Activated CD8-positive, alpha-beta memory T cell treated with anti-CD3 and anti-CD28 coated beads, Interleukin-2, amount 10 ng/mL, durations not matched to agents 7 days and 5 days (primary cell): ENCODE results near the gene CLCN2. TPM values are rescaled to one million over a fixed set of nuclear protein-coding genes. Genes with fewer than 3 reads are reported as not detected.

Source experiments
- ATAC-seq: fragments of 150-1000 bp; cut with Tn5 transposase; one replicate; pipeline ENCODE4 v1.10.0; 2021; ENCODE audit warnings: moderate library complexity
- CTCF ChIA-PET: fragments of 350-600 bp; sonication (Branson Sonifier 250); formaldehyde crosslinking; loops from one replicate; lab custom pipeline; 2021; ENCODE audit warnings: antibody characterized with exemption; lab: Charles Lee
- DNase-seq: peaks from one replicate; pipeline ENCODE4 v3.0.0-alpha.2; 2020
- H3K27ac Mint-ChIP-seq: one replicate; pipeline ENCODE4 v1.8.0; 2021; ENCODE audit warnings: mild to moderate bottlenecking, mixed read lengths
- H3K27me3 Mint-ChIP-seq: one replicate; pipeline ENCODE4 v1.8.0; 2021; ENCODE audit warnings: mixed read lengths
- H3K36me3 Mint-ChIP-seq: one replicate; pipeline ENCODE4 v1.8.0; 2021; ENCODE audit warnings: mild to moderate bottlenecking, mixed read lengths
- H3K4me1 Mint-ChIP-seq: one replicate; pipeline ENCODE4 v1.8.0; 2021; ENCODE audit warnings: mixed read lengths
- H3K4me3 Mint-ChIP-seq: one replicate; pipeline ENCODE4 v1.8.0; 2021; ENCODE audit warnings: mild to moderate bottlenecking, moderate library complexity, mixed read lengths
- H3K9me3 Mint-ChIP-seq: one replicate; pipeline ENCODE4 v1.8.0; 2022; ENCODE audit warnings: low read depth, mixed read lengths
- total RNA-seq, 2 experiments: library from RNA; stranded (reverse); gene quantifications; one replicate each; pipeline ENCODE4 v1.2.3, GENCODE V29; 2021

Gene CLCN2
- total RNA-seq, 2 experiments from 2014 or later = 3.4 to 4.1 TPM

DNA sequence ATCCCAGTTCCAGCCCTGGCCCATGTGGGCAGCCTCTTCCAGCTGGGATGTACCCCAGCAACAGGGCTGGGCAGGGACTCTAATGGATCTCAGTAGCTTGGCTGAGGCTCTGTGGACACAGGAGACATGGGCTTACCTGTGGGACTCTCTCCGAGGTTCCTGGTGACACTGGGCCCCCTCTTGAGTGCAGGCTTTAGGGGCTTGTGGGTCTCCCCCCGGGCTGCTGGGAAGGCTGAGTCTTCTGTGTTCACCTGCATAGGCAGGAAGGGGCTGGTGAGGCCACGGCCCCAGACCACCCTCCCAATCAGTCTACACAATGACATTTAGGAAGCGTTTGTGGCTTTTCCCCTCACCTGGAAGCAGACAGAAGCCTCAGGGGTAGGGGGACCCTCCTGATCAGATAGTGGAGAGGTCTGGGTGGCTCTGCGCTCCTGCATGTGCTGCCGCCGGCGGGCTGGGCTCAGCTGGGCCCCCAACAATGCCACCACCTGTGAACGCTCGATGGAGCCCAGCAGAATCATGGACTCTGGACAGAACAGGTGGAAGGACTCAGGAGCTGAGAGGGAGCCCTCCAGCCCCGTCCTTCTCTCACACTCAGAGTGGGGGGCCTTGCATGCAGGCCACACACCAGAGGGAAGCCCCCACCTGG is 8.4 kb downstream of the CLCN2 start:
- no peak for ATAC-seq
- no peaks in the 10 kb centered on the region for H3K9me3 Mint-ChIP-seq
- CTCF ChIA-PET = interaction anchor here (0.7 to 2.1 kb wide), 6 partner anchors 8 to 160 kb away, joined by 3 to 13 read pairs (median 3); partner anchors contain the start of genes CLCN2 and POLR2H
- DNase-seq = no peak
- H3K4me3 Mint-ChIP-seq = no peak overlapping the region
- no peaks in the 10 kb centered on the region for H3K36me3 Mint-ChIP-seq
- no peaks in the 10 kb centered on the region for H3K27me3 Mint-ChIP-seq
- peaks cover 5% of the 10 kb centered on the region for H3K4me1 Mint-ChIP-seq
- no peak overlapping the region for H3K27ac Mint-ChIP-seq

DNA sequence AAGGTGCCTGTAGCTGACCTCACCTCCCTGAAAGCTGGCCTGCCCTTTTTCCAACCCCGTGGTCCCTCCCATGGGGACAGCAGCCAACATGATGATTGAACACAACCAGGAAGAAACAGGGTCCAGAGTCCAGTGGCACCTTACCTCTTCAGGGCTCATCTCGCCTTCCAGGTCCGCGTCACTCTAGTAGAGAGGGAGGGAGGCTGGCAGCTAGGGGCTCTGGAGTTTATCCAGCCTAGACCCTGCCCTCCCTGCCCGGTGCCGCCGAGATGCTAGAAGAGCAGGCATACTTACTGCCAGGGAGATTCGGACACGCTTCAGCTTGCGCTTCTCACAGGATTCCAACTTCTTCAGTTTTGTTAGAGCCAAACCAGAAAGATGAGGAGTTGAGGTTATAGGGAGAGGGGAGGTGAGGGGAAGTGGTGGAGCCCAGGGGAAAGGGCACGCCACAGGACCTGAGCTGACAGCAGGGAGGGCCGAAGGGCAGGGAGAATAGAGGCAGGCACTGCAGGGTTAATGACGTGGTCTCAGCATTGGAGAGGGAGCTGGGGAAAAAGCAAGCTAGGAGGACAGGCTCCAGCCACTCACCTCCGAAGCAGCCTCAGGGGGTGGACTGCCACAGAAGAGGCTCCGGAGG is 9.1 kb downstream of the CLCN2 start:
- Mint-ChIP-seq H3K4me1 (peaks cover 9% of the 10 kb centered on the region), H3K36me3 (no peaks in the 10 kb centered on the region), H3K4me3 (no peak overlapping the region), H3K27ac (no peak overlapping the region), H3K27me3 (no peaks in the 10 kb centered on the region), H3K9me3 (no peaks in the 10 kb centered on the region)
- CTCF ChIA-PET = interaction anchor here (0.5 to 1.2 kb wide), 3 partner anchors 9 to 60 kb away, joined by 3 read pairs; partner anchors contain the start of genes CLCN2 and POLR2H
- no peak for DNase-seq
- no peak for ATAC-seq

DNA sequence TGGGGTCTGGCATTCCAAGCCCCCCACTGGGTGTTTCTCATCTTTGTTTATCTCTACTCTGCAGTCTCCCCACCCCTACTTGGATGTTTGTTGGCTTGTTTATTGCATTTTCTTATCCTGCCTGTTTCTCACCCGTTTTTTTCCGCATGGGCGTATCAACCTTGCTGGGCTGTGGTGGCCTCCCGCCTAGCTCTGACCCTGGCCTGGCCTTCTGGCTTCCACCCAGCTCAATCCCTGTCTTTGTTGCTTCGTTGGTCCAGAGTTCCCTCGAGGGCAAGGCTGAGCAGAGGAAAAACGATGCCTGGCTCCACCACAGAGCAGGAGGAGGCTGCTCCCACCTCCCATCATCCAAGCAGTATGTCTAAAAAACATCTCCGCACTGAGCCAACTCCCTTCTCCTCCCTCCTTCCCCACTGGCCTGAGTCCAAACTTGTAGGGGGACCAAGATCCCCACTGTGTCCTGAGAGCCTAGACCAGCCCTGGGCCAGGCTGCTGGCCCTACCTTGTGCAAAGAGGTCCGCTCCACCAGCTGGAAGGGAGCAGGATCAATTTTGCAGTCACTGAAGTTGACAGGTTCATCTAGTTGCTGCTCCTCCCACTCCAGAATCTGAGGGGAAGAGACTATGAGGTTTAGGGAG is 9.8 kb downstream of the CLCN2 start:
- DNase-seq (no peak), ATAC-seq (no peak)
- CTCF ChIA-PET = interaction anchor here (0.5 to 1.1 kb wide), 2 partner anchors 11 to 60 kb away, joined by 3 read pairs; no protein-coding TSS in a partner anchor
- no peak overlapping the region for H3K27ac Mint-ChIP-seq
- H3K36me3 Mint-ChIP-seq = no peaks in the 10 kb centered on the region
- no peak overlapping the region for H3K4me3 Mint-ChIP-seq
- H3K9me3 Mint-ChIP-seq = no peaks in the 10 kb centered on the region
- no peaks in the 10 kb centered on the region for H3K27me3 Mint-ChIP-seq
- peaks cover 9% of the 10 kb centered on the region for H3K4me1 Mint-ChIP-seq

DNA sequence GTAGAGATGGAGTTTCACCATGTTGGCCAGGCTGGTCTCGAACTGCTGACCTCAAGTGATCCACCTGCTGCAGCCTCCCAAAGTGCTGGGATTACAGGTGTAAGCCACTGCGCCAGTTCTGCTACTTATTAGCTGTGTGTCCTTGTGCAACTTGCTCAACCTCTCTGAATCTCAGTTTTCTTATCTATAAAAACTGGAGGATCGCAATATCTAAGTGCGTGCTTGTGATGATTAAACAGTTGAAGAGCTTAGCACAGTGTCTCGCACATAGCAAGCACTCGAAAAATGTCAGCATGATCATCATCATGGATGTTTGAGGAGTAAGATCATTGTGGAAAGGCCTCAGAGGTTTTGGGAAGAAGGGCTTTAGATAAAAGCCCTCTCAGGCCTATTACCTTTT is 10.8 kb downstream of the CLCN2 start:
- Mint-ChIP-seq H3K27ac (no peak overlapping the region), H3K9me3 (no peaks in the 10 kb centered on the region), H3K4me3 (no peak overlapping the region), H3K36me3 (no peaks in the 10 kb centered on the region), H3K27me3 (no peaks in the 10 kb centered on the region), H3K4me1 (peaks cover 9% of the 10 kb centered on the region)
- CTCF ChIA-PET = no interaction called here
- no peak for ATAC-seq
- no peak for DNase-seq

DNA sequence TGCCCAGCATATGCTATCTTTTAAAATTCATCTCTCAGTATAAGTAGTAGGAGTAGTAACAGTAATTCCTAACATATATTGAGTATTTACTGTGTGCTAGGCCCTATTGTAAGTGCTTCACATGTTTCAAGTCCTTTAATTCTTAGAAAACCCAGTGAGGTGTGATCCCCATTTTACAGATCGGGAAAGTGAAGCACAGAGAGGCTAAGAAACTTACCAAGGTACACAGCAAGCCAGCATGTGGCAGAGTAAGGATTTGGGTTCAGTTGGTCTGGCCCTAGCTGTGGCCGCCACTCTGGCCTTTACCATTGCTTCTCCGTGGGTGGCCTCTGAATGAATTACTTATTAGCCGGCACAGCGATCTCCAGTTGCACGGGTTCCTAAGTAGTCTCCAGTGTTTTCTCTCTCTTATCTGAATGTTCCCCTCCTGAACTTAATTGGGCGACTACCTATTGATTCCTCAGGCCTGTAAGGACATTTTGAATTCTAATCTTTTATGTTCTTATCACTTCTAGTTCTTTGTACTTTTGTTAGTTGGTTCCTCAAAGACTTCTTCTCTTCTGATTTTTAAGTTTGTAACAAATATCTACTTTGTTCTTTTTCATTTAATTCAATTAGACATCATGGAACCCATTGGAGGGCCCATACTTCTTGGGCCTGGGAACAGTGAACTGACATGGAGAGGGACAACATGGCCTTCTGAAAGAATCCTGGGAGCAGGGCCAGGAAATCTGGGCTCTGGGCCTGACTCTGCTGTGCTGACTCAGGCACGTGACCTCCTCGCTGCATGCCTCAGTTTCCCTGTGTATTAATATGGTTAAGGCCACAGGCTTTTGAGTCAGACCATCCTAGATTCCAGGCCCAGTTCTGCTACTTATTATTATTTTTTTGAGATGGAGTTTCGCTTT is 11.6 kb downstream of the CLCN2 start:
- no peak overlapping the region for H3K4me3 Mint-ChIP-seq
- peaks cover 9% of the 10 kb centered on the region for H3K4me1 Mint-ChIP-seq
- no peak overlapping the region for H3K27ac Mint-ChIP-seq
- no peak for DNase-seq
- no peaks in the 10 kb centered on the region for H3K9me3 Mint-ChIP-seq
- no peaks in the 10 kb centered on the region for H3K27me3 Mint-ChIP-seq
- ATAC-seq = no peak
- CTCF ChIA-PET = no interaction called here
- no peaks in the 10 kb centered on the region for H3K36me3 Mint-ChIP-seq

DNA sequence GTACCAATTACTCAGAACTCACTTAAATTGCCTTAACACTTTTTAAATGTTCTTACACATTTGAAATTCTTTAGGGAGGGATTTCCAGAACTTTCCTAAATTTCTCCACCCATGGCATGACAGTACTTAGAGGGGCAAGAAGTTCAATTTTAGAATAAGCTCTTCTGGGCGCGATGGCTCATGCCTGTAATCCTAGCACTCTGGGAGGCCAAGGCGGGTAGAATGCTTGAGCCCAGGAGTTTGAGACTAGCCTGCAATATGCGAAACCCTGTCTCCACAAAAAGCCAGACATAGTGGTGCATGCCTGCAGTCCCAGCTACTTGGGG is 13.4 kb downstream of the CLCN2 start:
- H3K27ac Mint-ChIP-seq = no peak overlapping the region
- CTCF ChIA-PET = interaction anchor here (0.7 to 0.9 kb wide), 2 partner anchors 11 to 330 kb away, joined by 3 read pairs; partner anchors contain the start of genes ABCC5 and FAM131A
- H3K4me1 Mint-ChIP-seq = peaks cover 4% of the 10 kb centered on the region
- ATAC-seq (no peak), DNase-seq (no peak)
- no peaks in the 10 kb centered on the region for H3K36me3 Mint-ChIP-seq
- no peaks in the 10 kb centered on the region for H3K27me3 Mint-ChIP-seq
- no peak overlapping the region for H3K4me3 Mint-ChIP-seq
- H3K9me3 Mint-ChIP-seq = no peaks in the 10 kb centered on the region

DNA sequence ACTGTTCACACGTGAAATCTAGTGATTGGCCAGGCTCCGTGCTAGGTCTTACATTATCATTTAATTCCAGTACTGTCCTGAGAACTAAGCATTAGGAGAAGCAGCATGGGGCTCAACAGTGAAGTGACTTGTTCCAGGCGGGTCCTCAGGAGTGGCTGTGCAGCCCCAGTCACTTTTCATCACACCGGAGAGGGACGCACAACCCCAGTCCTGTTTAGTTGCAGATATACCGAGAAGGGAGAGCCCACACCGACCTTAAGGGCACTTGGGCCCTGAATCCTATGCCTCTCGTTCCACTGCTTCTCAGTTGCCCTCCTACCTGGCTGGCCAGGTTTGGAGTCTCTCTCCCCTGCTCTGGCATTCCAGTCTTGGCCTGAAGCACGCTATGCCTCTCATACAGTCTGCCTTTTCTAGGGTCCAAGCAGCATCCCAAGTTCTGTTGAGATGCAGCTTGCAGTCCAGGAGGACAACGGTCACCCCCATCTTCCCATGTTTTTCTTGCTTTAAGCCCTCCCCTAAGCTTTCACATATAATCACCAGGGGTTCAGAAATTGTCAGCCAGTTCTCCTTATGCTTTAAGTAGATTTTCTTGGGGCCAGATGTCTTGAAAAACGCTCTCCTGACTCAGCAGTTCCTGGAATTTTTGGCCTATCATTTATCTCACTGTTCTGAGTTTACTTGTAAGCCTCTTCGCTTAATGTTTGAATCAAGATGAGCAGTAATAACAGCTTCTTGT is 13.9 kb downstream of the CLCN2 start:
- Mint-ChIP-seq H3K4me3 (no peak overlapping the region), H3K9me3 (no peaks in the 10 kb centered on the region), H3K36me3 (no peaks in the 10 kb centered on the region), H3K27ac (no peak overlapping the region), H3K4me1 (peaks cover 4% of the 10 kb centered on the region), H3K27me3 (no peaks in the 10 kb centered on the region)
- no peak for ATAC-seq
- CTCF ChIA-PET = interaction anchor here (0.7 to 0.9 kb wide), 2 partner anchors 10 to 330 kb away, joined by 3 read pairs; partner anchors contain the start of genes ABCC5 and FAM131A
- no peak for DNase-seq

DNA sequence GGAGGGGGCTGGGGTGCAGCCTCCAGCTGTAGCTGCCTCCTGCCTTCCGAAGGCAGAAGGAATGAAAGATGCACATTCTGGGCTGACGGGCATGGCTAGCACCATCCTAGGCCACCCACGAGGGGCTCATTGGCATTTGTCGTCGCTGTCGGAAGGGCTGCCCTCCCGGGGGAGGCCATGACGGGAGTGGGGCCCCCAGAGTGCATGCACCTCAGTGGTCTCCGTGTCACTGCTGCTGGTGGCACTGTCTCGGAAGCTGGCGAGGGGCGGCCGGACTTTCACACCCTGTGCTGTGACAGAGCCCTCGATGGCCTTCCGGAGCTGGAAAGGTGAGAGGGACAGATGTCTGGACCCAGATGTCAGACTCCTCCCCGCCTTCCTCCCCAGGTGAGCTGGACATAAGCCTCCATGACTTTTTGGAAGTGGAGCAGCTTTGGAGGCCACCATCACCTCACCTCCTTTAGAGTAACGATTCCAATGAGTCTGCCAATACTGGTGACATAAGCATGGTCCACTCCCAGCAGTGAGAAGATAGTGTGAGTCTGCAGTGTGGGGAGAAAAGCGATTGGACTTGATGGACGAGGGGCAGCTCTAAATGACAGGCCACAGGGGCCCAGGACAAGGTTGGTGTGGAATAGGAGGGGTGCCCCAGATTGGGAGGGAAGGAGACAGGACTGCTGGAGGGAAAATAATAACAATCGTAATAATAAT is 14.8 kb downstream of the CLCN2 start:
- H3K36me3 Mint-ChIP-seq = no peaks in the 10 kb centered on the region
- ATAC-seq (no peak), DNase-seq (no peak)
- H3K9me3 Mint-ChIP-seq = no peaks in the 10 kb centered on the region
- H3K27me3 Mint-ChIP-seq = no peaks in the 10 kb centered on the region
- CTCF ChIA-PET = interaction anchor here (1.2 kb wide), 1 partner anchor 9 kb away, joined by 3 read pairs; the partner anchor contains the start of gene FAM131A
- H3K27ac Mint-ChIP-seq = no peak overlapping the region
- no peak overlapping the region for H3K4me3 Mint-ChIP-seq
- H3K4me1 Mint-ChIP-seq = peaks cover 6% of the 10 kb centered on the region

DNA sequence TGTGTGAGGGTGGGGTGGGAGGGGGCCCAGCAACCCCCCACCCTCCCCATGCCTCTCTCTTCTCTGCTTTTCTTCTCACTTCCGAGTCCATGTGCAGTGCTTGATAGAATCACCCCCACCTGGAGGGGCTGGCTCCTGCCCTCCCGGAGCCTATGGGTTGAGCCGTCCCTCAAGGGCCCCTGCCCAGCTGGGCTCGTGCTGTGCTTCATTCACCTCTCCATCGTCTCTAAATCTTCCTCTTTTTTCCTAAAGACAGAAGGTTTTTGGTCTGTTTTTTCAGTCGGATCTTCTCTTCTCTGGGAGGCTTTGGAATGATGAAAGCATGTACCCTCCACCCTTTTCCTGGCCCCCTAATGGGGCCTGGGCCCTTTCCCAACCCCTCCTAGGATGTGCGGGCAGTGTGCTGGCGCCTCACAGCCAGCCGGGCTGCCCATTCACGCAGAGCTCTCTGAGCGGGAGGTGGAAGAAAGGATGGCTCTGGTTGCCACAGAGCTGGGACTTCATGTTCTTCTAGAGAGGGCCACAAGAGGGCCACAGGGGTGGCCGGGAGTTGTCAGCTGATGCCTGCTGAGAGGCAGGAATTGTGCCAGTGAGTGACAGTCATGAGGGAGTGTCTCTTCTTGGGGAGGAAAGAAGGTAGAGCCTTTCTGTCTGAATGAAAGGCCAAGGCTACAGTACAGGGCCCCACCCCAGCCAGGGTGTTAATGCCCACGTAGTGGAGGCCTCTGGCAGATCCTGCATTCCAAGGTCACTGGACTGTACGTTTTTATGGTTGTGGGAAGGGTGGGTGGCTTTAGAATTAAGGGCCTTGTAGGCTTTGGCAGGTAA is 15.9 kb downstream of the CLCN2 start:
- Mint-ChIP-seq H3K4me1 (peaks cover 12% of the 10 kb centered on the region), H3K4me3 (no peak overlapping the region), H3K36me3 (no peaks in the 10 kb centered on the region), H3K27ac (no peak overlapping the region), H3K9me3 (no peaks in the 10 kb centered on the region), H3K27me3 (no peaks in the 10 kb centered on the region)
- ATAC-seq = no peak
- CTCF ChIA-PET = interaction anchor here (1.2 to 2.1 kb wide), 2 partner anchors 8 kb away, joined by 3 to 6 read pairs; partner anchors contain the start of gene FAM131A
- no peak for DNase-seq

DNA sequence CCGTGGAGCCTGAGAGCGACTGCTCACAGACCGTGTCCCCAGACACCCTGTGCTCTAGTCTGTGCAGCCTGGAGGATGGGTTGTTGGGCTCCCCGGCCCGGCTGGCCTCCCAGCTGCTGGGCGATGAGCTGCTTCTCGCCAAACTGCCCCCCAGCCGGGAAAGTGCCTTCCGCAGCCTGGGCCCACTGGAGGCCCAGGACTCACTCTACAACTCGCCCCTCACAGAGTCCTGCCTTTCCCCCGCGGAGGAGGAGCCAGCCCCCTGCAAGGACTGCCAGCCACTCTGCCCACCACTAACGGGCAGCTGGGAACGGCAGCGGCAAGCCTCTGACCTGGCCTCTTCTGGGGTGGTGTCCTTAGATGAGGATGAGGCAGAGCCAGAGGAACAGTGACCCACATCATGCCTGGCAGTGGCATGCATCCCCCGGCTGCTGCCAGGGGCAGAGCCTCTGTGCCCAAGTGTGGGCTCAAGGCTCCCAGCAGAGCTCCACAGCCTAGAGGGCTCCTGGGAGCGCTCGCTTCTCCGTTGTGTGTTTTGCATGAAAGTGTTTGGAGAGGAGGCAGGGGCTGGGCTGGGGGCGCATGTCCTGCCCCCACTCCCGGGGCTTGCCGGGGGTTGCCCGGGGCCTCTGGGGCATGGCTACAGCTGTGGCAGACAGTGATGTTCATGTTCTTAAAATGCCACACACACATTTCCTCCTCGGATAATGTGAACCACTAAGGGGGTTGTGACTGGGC is 16.7 kb downstream of the CLCN2 start:
- DNase-seq (no peak), ATAC-seq (no peak)
- Mint-ChIP-seq H3K36me3 (no peaks in the 10 kb centered on the region), H3K4me1 (peaks cover 13% of the 10 kb centered on the region), H3K4me3 (no peak overlapping the region), H3K9me3 (no peaks in the 10 kb centered on the region), H3K27me3 (no peaks in the 10 kb centered on the region), H3K27ac (no peak overlapping the region)
- CTCF ChIA-PET = interaction anchor here (2.1 kb wide), 1 partner anchor 9 kb away, joined by 6 read pairs; no protein-coding TSS in a partner anchor
